ENCODE results near the gene NEURL1. TPM values are rescaled to one million over a fixed set of nuclear protein-coding genes. Genes with fewer than 3 reads are reported as not detected.

Gene NEURL1
- total and polyA plus RNA-seq, 2 experiments from 2014 or later, result 1.1 to 1.5 TPM

DNA sequence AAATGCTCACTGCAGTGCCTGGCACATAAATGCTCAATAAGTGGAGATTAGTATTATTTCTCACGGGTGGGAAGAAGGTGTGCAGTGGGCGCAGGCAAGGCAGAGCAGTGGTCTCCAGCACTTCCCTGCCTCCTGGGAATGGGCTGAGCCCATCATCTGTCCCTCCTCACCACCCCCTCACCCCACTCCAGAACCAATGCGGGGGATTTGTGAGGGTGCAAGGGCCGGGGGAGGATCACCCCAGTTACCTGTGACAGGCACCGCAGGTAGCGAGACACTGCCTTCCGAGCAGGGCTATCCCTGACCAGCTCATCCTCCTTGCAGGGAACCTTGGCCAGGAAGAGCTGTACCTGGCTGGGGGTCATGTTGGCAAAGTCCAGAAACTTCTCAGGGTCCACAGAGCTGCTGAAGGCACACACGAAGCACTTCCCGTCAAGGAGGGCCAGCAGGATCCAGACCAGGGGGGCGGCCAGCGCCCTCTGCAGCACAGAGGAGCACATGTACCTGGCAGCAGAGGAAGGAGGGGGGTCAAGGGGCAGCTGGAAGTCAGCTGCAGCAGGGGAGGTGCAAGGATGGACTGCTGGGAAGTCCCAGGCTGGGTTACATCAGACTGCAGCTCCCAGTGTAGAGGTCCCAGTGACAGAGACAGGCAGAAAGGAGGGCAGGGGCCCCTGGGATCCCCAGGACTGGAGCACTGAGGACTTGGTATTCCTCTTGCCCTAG lies 17.3 kb upstream of the NEURL1 start:
- Histone ChIP-seq H4K20me1 (ENCODE audit: insufficient read depth) (no peaks in the 10 kb centered on the region), H3K36me3 (ENCODE audit: low read depth) (no peaks in the 10 kb centered on the region), H3K4me2 (ENCODE audit: unreplicated experiment) (no peak overlapping the region), H3K4me1 (ENCODE audit: insufficient read depth) (peaks cover 15% of the 10 kb centered on the region), H3K9me3 (ENCODE audit: low read depth) (no peaks in the 10 kb centered on the region), H3F3A (ENCODE audit: insufficient read depth) (no peaks in the 10 kb centered on the region), H3K9me2 (ENCODE audit: insufficient read depth) (no peaks in the 10 kb centered on the region), H3K27me3 (replicated peaks; ENCODE audit: insufficient read depth) (no peaks in the 10 kb centered on the region), H3K4me3 (no peak overlapping the region), H3K79me2 (ENCODE audit: insufficient read depth) (no peaks in the 10 kb centered on the region), H3K9ac (no peak overlapping the region), H3K27ac (no peak overlapping the region), H2AFZ (no peak overlapping the region)
- WGBS, 2 experiments (ENCODE audit: low coverage in 1 of 2, low lambda C conversion rate in 2 of 2, missing lambda C conversion rate in 2 of 2), result 54 to 55% methylated on average over 11 of the region's 11 CpGs
- TF ChIP-seq EZH2phosphoT487 (IDR thresholded peaks at IDR 0.05; ENCODE audit: insufficient read depth, low read depth), result no peak
- TF ChIP-seq EZH2 (IDR thresholded peaks at IDR 0.05; ENCODE audit: insufficient read depth, poor library complexity, severe bottlenecking), result no peak
- in situ Hi-C loops (cut with MboI), result no loop called here
- DNase-seq, result peak; percentile 30

DNA sequence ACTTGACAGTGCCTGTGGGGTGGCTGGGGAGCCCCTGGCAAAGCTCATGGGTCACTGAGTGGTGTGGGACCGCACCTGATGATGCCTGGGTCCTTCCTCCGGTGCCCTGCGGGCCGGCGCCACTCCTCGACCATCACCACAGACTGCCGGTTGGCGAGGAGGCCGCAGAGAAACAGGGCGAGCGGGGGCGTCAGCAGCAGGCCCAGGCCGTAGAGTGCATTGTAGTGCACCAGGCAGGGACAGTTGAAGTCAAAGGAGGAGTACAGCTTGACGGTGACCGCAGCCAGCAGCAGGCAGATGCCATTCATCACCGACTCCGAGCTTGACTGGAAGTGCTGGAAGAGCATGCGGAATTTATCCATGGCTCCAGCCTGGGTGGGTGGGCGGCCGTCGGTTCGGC lies 14.8 kb upstream of the NEURL1 start:
- H3K9me2 ChIP-seq (ENCODE audit: insufficient read depth), result no peaks in the 10 kb centered on the region
- peaks cover 15% of the 10 kb centered on the region for H3K4me1 ChIP-seq (ENCODE audit: insufficient read depth)
- DNase-seq, result no peak
- H3K36me3 ChIP-seq (ENCODE audit: low read depth), result no peaks in the 10 kb centered on the region
- H3K4me3 ChIP-seq, result no peak overlapping the region
- H2AFZ ChIP-seq, result peak overlapping the region; percentile 45
- no peaks in the 10 kb centered on the region for H3K27me3 ChIP-seq (replicated peaks; ENCODE audit: insufficient read depth)
- no peaks in the 10 kb centered on the region for H3K79me2 ChIP-seq (ENCODE audit: insufficient read depth)
- H3K4me2 ChIP-seq (ENCODE audit: unreplicated experiment), result no peak overlapping the region
- no peak for TF ChIP-seq EZH2 (IDR thresholded peaks at IDR 0.05; ENCODE audit: insufficient read depth, poor library complexity, severe bottlenecking)
- no peak for TF ChIP-seq EZH2phosphoT487 (IDR thresholded peaks at IDR 0.05; ENCODE audit: insufficient read depth, low read depth)
- H3K9ac ChIP-seq, result no peak overlapping the region
- H3K27ac ChIP-seq, result no peak overlapping the region
- H4K20me1 ChIP-seq (ENCODE audit: insufficient read depth), result no peaks in the 10 kb centered on the region
- H3F3A ChIP-seq (ENCODE audit: insufficient read depth), result no peaks in the 10 kb centered on the region
- H3K9me3 ChIP-seq (ENCODE audit: low read depth), result no peaks in the 10 kb centered on the region
- in situ Hi-C loops (cut with MboI), result no loop called here
- WGBS, 2 experiments (ENCODE audit: low coverage in 1 of 2, low lambda C conversion rate in 2 of 2, missing lambda C conversion rate in 2 of 2), result 77% methylated on average over 20 to 22 of the region's 22 CpGs

DNA sequence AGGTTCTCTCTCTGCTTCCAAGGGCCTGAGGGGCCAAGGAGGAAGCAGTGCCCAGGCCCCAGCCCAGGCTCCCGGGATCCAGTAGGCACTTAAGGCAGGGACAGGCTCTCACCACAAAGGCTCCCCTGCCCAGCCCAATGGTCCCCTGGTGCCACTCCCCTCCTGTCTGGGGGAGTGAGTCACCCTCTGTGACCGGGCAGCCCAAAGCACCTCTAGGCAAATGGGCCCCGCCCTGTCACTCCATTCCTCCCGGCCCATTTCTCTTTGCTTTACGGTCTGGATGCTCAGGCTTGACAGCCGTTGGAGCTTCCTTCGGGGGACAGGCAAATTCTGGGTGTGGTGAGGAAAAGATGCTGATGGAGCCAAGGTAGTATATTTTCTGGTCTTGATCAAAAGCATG lies 14.4 kb upstream of the NEURL1 start, which contains the start of gene CALHM3:
Gene CALHM3 (minus strand): TSS at position 106 of the 400 bp plus-strand sequence. CDS start 208 bp downstream, outside the sequence.
- H3K9me2 ChIP-seq (ENCODE audit: insufficient read depth), result no peaks in the 10 kb centered on the region
- TF ChIP-seq EZH2phosphoT487 (IDR thresholded peaks at IDR 0.05; ENCODE audit: insufficient read depth, low read depth) (no peak), EZH2 (IDR thresholded peaks at IDR 0.05; ENCODE audit: insufficient read depth, poor library complexity, severe bottlenecking) (no peak)
- no peaks in the 10 kb centered on the region for H3K36me3 ChIP-seq (ENCODE audit: low read depth)
- H3K27ac ChIP-seq, result no peak within 1 kb of the TSS
- no peaks in the 10 kb centered on the region for H3F3A ChIP-seq (ENCODE audit: insufficient read depth)
- H3K4me3 ChIP-seq, result no peak within 1 kb of the TSS
- DNase-seq, result peak; percentile 64
- in situ Hi-C loops (cut with MboI), result no loop called here
- H3K9ac ChIP-seq, result no peak within 1 kb of the TSS
- H3K4me1 ChIP-seq (ENCODE audit: insufficient read depth), result peaks cover 15% of the 10 kb centered on the region
- no peaks in the 10 kb centered on the region for H3K27me3 ChIP-seq (replicated peaks; ENCODE audit: insufficient read depth)
- H3K9me3 ChIP-seq (ENCODE audit: low read depth), result no peaks in the 10 kb centered on the region
- no peak within 1 kb of the TSS for H3K4me2 ChIP-seq (ENCODE audit: unreplicated experiment)
- peak within 1 kb of the TSS; percentile 45 for H2AFZ ChIP-seq
- no peaks in the 10 kb centered on the region for H3K79me2 ChIP-seq (ENCODE audit: insufficient read depth)
- H4K20me1 ChIP-seq (ENCODE audit: insufficient read depth), result no peaks in the 10 kb centered on the region
- 28% methylated on average over 6 to 7 of the region's 7 CpGs for WGBS, 2 experiments (ENCODE audit: low coverage in 1 of 2, low lambda C conversion rate in 2 of 2, missing lambda C conversion rate in 2 of 2)

DNA sequence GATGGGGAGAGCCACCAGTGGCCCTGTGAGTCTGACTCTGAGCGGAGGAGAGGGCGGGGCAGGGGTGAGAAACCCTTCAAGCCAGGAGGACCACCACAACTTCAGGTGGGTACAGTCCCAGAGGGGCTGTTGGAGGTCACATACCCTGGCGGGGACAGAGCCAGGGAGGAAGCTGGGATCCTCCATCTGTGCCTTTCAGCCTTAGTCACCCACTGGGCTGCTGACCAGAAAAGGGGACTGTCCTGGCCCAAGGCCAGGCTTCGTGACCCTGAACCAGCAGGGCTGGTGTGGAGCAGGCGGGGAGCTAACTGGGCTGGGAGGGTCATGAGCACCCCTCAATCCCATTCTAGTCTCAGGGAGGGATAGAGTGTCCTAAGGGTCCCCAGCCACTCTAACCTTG lies 13.0 kb upstream of the NEURL1 start:
- H3K4me2 ChIP-seq (ENCODE audit: unreplicated experiment), result no peak overlapping the region

More for the DNA sequence above, 13.0 kb upstream of the NEURL1 start:
- in situ Hi-C loops (cut with MboI), result loop anchor here (10.0 kb wide), 1 partner anchor 66 kb away; no protein-coding TSS in a partner anchor
- Histone ChIP-seq H3K27me3 (replicated peaks; ENCODE audit: insufficient read depth) (no peaks in the 10 kb centered on the region), H3K27ac (no peak overlapping the region), H3K4me3 (no peak overlapping the region), H3K9me2 (ENCODE audit: insufficient read depth) (no peaks in the 10 kb centered on the region), H3K36me3 (ENCODE audit: low read depth) (no peaks in the 10 kb centered on the region), H3F3A (ENCODE audit: insufficient read depth) (no peaks in the 10 kb centered on the region), H3K79me2 (ENCODE audit: insufficient read depth) (no peaks in the 10 kb centered on the region), H3K9me3 (ENCODE audit: low read depth) (no peaks in the 10 kb centered on the region), H3K4me1 (ENCODE audit: insufficient read depth) (peaks cover 15% of the 10 kb centered on the region), H2AFZ (no peak overlapping the region), H3K9ac (no peak overlapping the region), H4K20me1 (ENCODE audit: insufficient read depth) (no peaks in the 10 kb centered on the region)
- TF ChIP-seq EZH2 (IDR thresholded peaks at IDR 0.05; ENCODE audit: insufficient read depth, poor library complexity, severe bottlenecking), result no peak
- no peak for TF ChIP-seq EZH2phosphoT487 (IDR thresholded peaks at IDR 0.05; ENCODE audit: insufficient read depth, low read depth)
- peak; percentile 68 for DNase-seq
- 31 to 43% methylated on average over 5 of the region's 5 CpGs for WGBS, 2 experiments (ENCODE audit: low coverage in 1 of 2, low lambda C conversion rate in 2 of 2, missing lambda C conversion rate in 2 of 2)

Measured in GM23248 (cell line).